A549 treated with AZD2906 at 1 μM for 4 hours (cell line): ENCODE data around the gene PIGC. TPM values are rescaled to one million over a fixed set of nuclear protein-coding genes. Genes with fewer than 3 reads are reported as not detected.

Source experiments
- total RNA-seq: library from RNA; stranded (reverse); fragments of 200-300 nt; extraction: Qiagen RNA extraction; gene quantifications from 5 replicates; pipeline ENCODE4 v1.2.3, GENCODE V29; 2022

PIGC gene
- total RNA-seq = 32.4 to 38.2 TPM (median 37.7 TPM) in 5 replicates

GRCh38 chr1:172443666-172444453 lies at the start of gene PIGC:
Gene PIGC (minus strand): TSS chr1:172444069. CDS start chr1:172442622, 1,447 bp downstream.

DNA sequence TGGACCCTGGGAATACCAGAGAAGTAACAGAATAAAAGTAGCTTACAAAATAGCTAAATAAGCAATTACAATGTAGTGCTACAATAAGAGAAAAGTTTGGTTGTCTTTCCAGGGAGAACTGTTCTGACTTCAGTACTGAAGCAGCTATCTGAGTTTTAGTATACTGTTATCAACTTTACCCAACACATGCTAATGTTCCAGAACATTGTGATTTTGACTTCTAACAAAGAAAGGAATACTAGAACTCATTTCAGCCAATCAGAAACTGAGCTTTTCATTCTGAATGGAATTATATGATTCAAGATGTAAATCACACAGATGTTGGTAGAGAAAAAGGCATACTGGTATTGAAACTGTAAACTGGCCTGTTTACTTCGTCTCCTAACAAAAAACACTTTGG lies 23.5 kb downstream of the PIGC start, which contains the start of gene C1orf105:
Gene C1orf105, plus strand, starts transcription at position 301 of the 400 bp plus-strand sequence. CDS start 201 bp downstream, outside the sequence.

Other genes with a start within 250 kb of the PIGC start
- 0.15 TPM in 1 of 5 replicates, not detected in the others for gene C1orf105, start 23.4 kb downstream of the PIGC start, total RNA-seq
- gene SUCO, start 89.1 kb upstream of the PIGC start, total RNA-seq = 8.4 to 10.7 TPM (median 9.4 TPM) in 5 replicates
- not detected in 5 replicates for gene FASLG, start 215.0 kb upstream of the PIGC start, total RNA-seq